Neural cell (in vitro differentiated cells): ENCODE data around the gene THADA. TPM values are rescaled to one million over a fixed set of nuclear protein-coding genes. Genes with fewer than 3 reads are reported as not detected.

ENCODE experiments used
- H2AFZ ChIP-seq: fragments of 200-600, 300-800 bp; sonication (generic), shearing (Covaris generic); 2 replicates; pipeline ENCODE4 v1.6.0; 2014; ENCODE audit warnings: low read depth, mild to moderate bottlenecking, antibody characterized with exemption, low read length, moderate library complexity
- H3F3A ChIP-seq: fragments of 200-600 bp; shearing (Covaris generic); 2 replicates; pipeline ENCODE4 v1.6.1; 2016; ENCODE audit warnings: mild to moderate bottlenecking, moderate library complexity, mixed read lengths, antibody characterized with exemption, low read length; ENCODE audit not compliant: insufficient read depth, poor library complexity, severe bottlenecking
- H3K27ac ChIP-seq: fragments of 200-600, 300-800 bp; sonication (generic), shearing (Covaris generic); 2 replicates; pipeline ENCODE4 v1.5.1; 2014; ENCODE audit warnings: mild to moderate bottlenecking, low read length, moderate library complexity
- H3K27me3 ChIP-seq: fragments of 300-800, 200-600 bp; sonication (generic), shearing (Covaris generic); 2 replicates; pipeline ENCODE4 v1.6.0; 2014; ENCODE audit warnings: mild to moderate bottlenecking, low read depth, low read length, moderate library complexity; ENCODE audit not compliant: insufficient read depth
- H3K36me3 ChIP-seq: fragments of 300-800, 200-600 bp; sonication (generic), shearing (Covaris generic); 2 replicates; pipeline ENCODE4 v1.5.1; 2014; ENCODE audit warnings: mild to moderate bottlenecking, antibody characterized with exemption, low read length, moderate library complexity; ENCODE audit not compliant: insufficient read depth
- H3K4me2 ChIP-seq: fragments of 300-800, 200-600 bp; sonication (generic), shearing (Covaris generic); 2 replicates; pipeline ENCODE4 v1.6.0; 2014; ENCODE audit warnings: mild to moderate bottlenecking, low read length
- H3K4me3 ChIP-seq: fragments of 300-800, 200-600 bp; sonication (generic), shearing (Covaris generic); 2 replicates; pipeline ENCODE4 v1.5.1; 2014; ENCODE audit warnings: mild to moderate bottlenecking, low read length, moderate library complexity
- H3K79me2 ChIP-seq: fragments of 200-600 bp; shearing (Covaris generic); replicated peaks from 2 replicates; pipeline ENCODE4 v1.6.0; 2014; ENCODE audit warnings: mild to moderate bottlenecking, low read length, moderate library complexity; ENCODE audit not compliant: insufficient read depth
- H3K9ac ChIP-seq: fragments of 300-800, 200-600 bp; sonication (generic), shearing (Covaris generic); 2 replicates; pipeline ENCODE4 v1.6.1; 2016; ENCODE audit warnings: mild to moderate bottlenecking, low read length, mixed read lengths
- H3K9me2 ChIP-seq: fragments of 200-600 bp; shearing (Covaris generic); 2 replicates; pipeline ENCODE4 v1.6.1; 2016; ENCODE audit warnings: mild to moderate bottlenecking, low read length, mixed read lengths; ENCODE audit not compliant: insufficient read depth
- H3K9me3 ChIP-seq: fragments of 200-600, 300-800 bp; sonication (generic), shearing (Covaris generic); 2 replicates; pipeline ENCODE4 v1.6.1; 2016; ENCODE audit warnings: mild to moderate bottlenecking, mixed run types, low read length, moderate library complexity, mixed read lengths
- H4K20me1 ChIP-seq: fragments of 200-600 bp; shearing (Covaris generic); 2 replicates; pipeline ENCODE4 v1.6.1; 2016; ENCODE audit warnings: mild to moderate bottlenecking, mixed run types; ENCODE audit not compliant: insufficient read depth
- CTCF ChIP-seq: fragments of 450-650 bp; IDR thresholded peaks from 2 replicates; pipeline ENCODE4 v1.5.1; 2014; ENCODE audit warnings: antibody characterized with exemption, mild to moderate bottlenecking, moderate library complexity; ENCODE audit not compliant: poor library complexity, severe bottlenecking
- EP300 ChIP-seq: fragments of 450-650 bp; conservative IDR thresholded peaks from 2 replicates; pipeline ENCODE4 v1.6.1; 2014; ENCODE audit warnings: antibody characterized with exemption, mild to moderate bottlenecking, moderate library complexity; ENCODE audit not compliant: poor library complexity, severe bottlenecking
- EZH2 ChIP-seq: fragments of 200-600, 300-800 bp; shearing (Covaris generic), sonication (generic); IDR thresholded peaks from 2 replicates; pipeline ENCODE4 v1.6.1; 2014; ENCODE audit warnings: antibody characterized with exemption, low read length, borderline replicate concordance, mild to moderate bottlenecking; ENCODE audit not compliant: insufficient read depth, poor library complexity, severe bottlenecking
- MXI1 ChIP-seq: fragments of 450-650 bp; conservative IDR thresholded peaks from 2 replicates; pipeline ENCODE4 v1.6.1; 2014; ENCODE audit warnings: antibody characterized with exemption, mild to moderate bottlenecking; ENCODE audit not compliant: poor library complexity, severe bottlenecking
- POLR2AphosphoS5 ChIP-seq: IDR thresholded peaks from 2 replicates; pipeline ENCODE4 v1.6.1; 2012
- RAD21 ChIP-seq: fragments of 450-650 bp; conservative IDR thresholded peaks from 2 replicates; pipeline ENCODE4 v1.6.1; 2014; ENCODE audit warnings: antibody characterized with exemption, mild to moderate bottlenecking, moderate library complexity
- REST ChIP-seq: IDR thresholded peaks from 2 replicates; pipeline ENCODE4 v1.6.1; 2012; ENCODE audit warnings: borderline replicate concordance
- SMC3 ChIP-seq: fragments of 450-650 bp; conservative IDR thresholded peaks from 2 replicates; pipeline ENCODE4 v1.6.1; 2014; ENCODE audit warnings: antibody characterized with exemption, mild to moderate bottlenecking, moderate library complexity; ENCODE audit not compliant: poor library complexity
- TAF1 ChIP-seq: IDR thresholded peaks from 2 replicates; pipeline ENCODE4 v1.6.1; 2012; ENCODE audit warnings: low read depth
- polyA plus RNA-seq: library from polyadenylated mRNA; depleted of rRNA; stranded (reverse); fragments of >200 nt; gene quantifications from 2 replicates; pipeline ENCODE4 v1.2.3, GENCODE V29; 2014

THADA gene
- polyA plus RNA-seq, 1 donor from 2014 or later: 8.5 TPM

- no peaks in the 10 kb centered on the region for H3K36me3 ChIP-seq
- no peak overlapping the region for H3K4me2 ChIP-seq
- H3K9me3 ChIP-seq: no peaks in the 10 kb centered on the region
- no peaks in the 10 kb centered on the region for H4K20me1 ChIP-seq
- no peaks in the 10 kb centered on the region for H3F3A ChIP-seq
- no peak overlapping the region for H3K27ac ChIP-seq
- H2AFZ ChIP-seq: no peak overlapping the region
- no peaks in the 10 kb centered on the region for H3K27me3 ChIP-seq
- no peak overlapping the region for H3K9ac ChIP-seq
- H3K79me2 ChIP-seq: no peaks in the 10 kb centered on the region
- no peaks in the 10 kb centered on the region for H3K9me2 ChIP-seq
- no peak overlapping the region for H3K4me3 ChIP-seq
- TF ChIP-seq EP300 (no peak), RAD21 (no peak), POLR2AphosphoS5 (no peak), CTCF (no peak), REST (no peak), SMC3 (no peak), TAF1 (no peak), EZH2 (no peak)
Measured at GRCh38 chr2:43460611-43461365, 135.1 kb downstream of the THADA start.

GRCh38 chr2:43460174-43460546, 135.7 kb downstream of the THADA start:
- H3K27ac ChIP-seq: no peak overlapping the region
- no peak for TF ChIP-seq EZH2
- TF ChIP-seq EP300: no peak
- no peak for TF ChIP-seq SMC3
- TF ChIP-seq TAF1: no peak
- no peak for TF ChIP-seq MXI1
- no peak for TF ChIP-seq RAD21
- TF ChIP-seq POLR2AphosphoS5: no peak
- no peak for TF ChIP-seq CTCF
- TF ChIP-seq REST: no peak
- no peaks in the 10 kb centered on the region for H3K27me3 ChIP-seq
- no peaks in the 10 kb centered on the region for H3F3A ChIP-seq
- no peaks in the 10 kb centered on the region for H3K36me3 ChIP-seq
- no peaks in the 10 kb centered on the region for H3K9me3 ChIP-seq
- no peak overlapping the region for H3K4me2 ChIP-seq
- no peaks in the 10 kb centered on the region for H3K9me2 ChIP-seq
- H2AFZ ChIP-seq: no peak overlapping the region
- no peaks in the 10 kb centered on the region for H3K79me2 ChIP-seq
- no peak overlapping the region for H3K9ac ChIP-seq
- no peak overlapping the region for H3K4me3 ChIP-seq
- H4K20me1 ChIP-seq: no peaks in the 10 kb centered on the region
